Activated effector memory CD4-positive, alpha-beta T cell treated with Interleukin-2 at 50 U/mL for 16 hours (primary cell): ENCODE results near the gene GSTM2.

Experiments
- DNase-seq: peaks from one replicate; pipeline ENCODE4 v3.0.0-alpha.2; 2020

Gene GSTM2

GRCh38 chr1:109718495-109718894, 50.6 kb downstream of the GSTM2 start:
- DNase-seq, result no peak

- DNase-seq, result no peak
Observed at GRCh38 chr1:109719337-109719837, 51.5 kb downstream of the GSTM2 start.

- DNase-seq, result no peak
Observed at GRCh38 chr1:109721042-109721441, 53.2 kb downstream of the GSTM2 start.

- DNase-seq, result no peak
Observed at GRCh38 chr1:109721971-109722370, 54.1 kb downstream of the GSTM2 start.

GRCh38 chr1:109722908-109723691, 55.2 kb downstream of the GSTM2 start:
- no peak for DNase-seq
